Uterus (tissue), 2 donors: ENCODE measurements around the gene EEF1B2.

Source experiments
- CTCF ChIP-seq, 4 experiments: fragments of 200-600 bp in 2 of 4; fragments of 450-650 bp in 2 of 4; sonication (generic) in 2 of 4; IDR thresholded peaks; one replicate each; pipeline ENCODE4 v1.5.1; 2016 to 2019; ENCODE audit warnings: antibody characterized with exemption in 4 of 4, mild to moderate bottlenecking in 2 of 4, moderate library complexity in 1 of 4
- POLR2A ChIP-seq, 2 donors: fragments of 450-650 bp; IDR thresholded peaks; one replicate each; pipeline ENCODE4 v1.6.1; 2016; ENCODE audit warnings: antibody characterized with exemption in 2 of 2, mild to moderate bottlenecking in 1 of 2, moderate library complexity in 1 of 2

- TF ChIP-seq POLR2A (IDR thresholded peaks at IDR 0.05) (no peak), CTCF (IDR thresholded peaks at IDR 0.05) (no peak)
Measured at GRCh38 chr2:206160807-206161179, 1.1 kb downstream of the EEF1B2 start.
